Ishikawa (cell line): Measurements from ENCODE around the gene DEDD2.

ENCODE experiments used
- FOXM1 ChIP-seq: IDR thresholded peaks from 2 replicates; pipeline ENCODE4 v1.6.1; 2012; ENCODE audit warnings: low read depth, borderline replicate concordance
- NFIC ChIP-seq: IDR thresholded peaks from 2 replicates; pipeline ENCODE4 v1.6.1; 2012
- TAF1 ChIP-seq: IDR thresholded peaks from 2 replicates; pipeline ENCODE4 v1.6.1; 2012; ENCODE audit warnings: low read depth, mild to moderate bottlenecking
- YY1 ChIP-seq: IDR thresholded peaks from 2 replicates; pipeline ENCODE4 v1.6.1; 2012; ENCODE audit warnings: low read depth
- TF ChIP-seq, protein P1 (sequence below): IDR thresholded peaks from 2 replicates; pipeline ENCODE4 v1.6.1; 2012
- TF ChIP-seq, protein P2 (sequence below): IDR thresholded peaks from 2 replicates; pipeline ENCODE4 v1.6.1; 2012; ENCODE audit warnings: low read depth, mild to moderate bottlenecking

GRCh38 chr19:42245231-42245630, 27.8 kb upstream of the DEDD2 start:
- TF ChIP-seq TAF1 (no peak), NFIC (no peak), FOXM1 (no peak), YY1 (no peak)
- TF ChIP-seq, protein P1, sequence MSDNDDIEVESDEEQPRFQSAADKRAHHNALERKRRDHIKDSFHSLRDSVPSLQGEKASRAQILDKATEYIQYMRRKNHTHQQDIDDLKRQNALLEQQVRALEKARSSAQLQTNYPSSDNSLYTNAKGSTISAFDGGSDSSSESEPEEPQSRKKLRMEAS, result no peak
- TF ChIP-seq, protein P2, sequence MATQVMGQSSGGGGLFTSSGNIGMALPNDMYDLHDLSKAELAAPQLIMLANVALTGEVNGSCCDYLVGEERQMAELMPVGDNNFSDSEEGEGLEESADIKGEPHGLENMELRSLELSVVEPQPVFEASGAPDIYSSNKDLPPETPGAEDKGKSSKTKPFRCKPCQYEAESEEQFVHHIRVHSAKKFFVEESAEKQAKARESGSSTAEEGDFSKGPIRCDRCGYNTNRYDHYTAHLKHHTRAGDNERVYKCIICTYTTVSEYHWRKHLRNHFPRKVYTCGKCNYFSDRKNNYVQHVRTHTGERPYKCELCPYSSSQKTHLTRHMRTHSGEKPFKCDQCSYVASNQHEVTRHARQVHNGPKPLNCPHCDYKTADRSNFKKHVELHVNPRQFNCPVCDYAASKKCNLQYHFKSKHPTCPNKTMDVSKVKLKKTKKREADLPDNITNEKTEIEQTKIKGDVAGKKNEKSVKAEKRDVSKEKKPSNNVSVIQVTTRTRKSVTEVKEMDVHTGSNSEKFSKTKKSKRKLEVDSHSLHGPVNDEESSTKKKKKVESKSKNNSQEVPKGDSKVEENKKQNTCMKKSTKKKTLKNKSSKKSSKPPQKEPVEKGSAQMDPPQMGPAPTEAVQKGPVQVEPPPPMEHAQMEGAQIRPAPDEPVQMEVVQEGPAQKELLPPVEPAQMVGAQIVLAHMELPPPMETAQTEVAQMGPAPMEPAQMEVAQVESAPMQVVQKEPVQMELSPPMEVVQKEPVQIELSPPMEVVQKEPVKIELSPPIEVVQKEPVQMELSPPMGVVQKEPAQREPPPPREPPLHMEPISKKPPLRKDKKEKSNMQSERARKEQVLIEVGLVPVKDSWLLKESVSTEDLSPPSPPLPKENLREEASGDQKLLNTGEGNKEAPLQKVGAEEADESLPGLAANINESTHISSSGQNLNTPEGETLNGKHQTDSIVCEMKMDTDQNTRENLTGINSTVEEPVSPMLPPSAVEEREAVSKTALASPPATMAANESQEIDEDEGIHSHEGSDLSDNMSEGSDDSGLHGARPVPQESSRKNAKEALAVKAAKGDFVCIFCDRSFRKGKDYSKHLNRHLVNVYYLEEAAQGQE, result no peak
